Cardiac fibroblast (primary cell): ENCODE results near the gene PDE4D.

Experiments
- DNase-seq, 2 donors: peaks; one replicate each; pipeline versions ENCODE4 v3.0.0 to v3.0.0-alpha.2; 2010; ENCODE audit warnings: low read depth in 2 of 2
- H3K4me3 ChIP-seq, 2 donors: replicated peaks in 1 of 2; 1 replicate in 1 of 2; 2 replicates in 1 of 2; pipeline ENCODE4 v1.5.1; 2011; ENCODE audit warnings: low read depth in 2 of 2, low read length in 2 of 2, mild to moderate bottlenecking in 2 of 2, moderate library complexity in 1 of 2
- TF ChIP-seq, protein P1 (sequence below): IDR thresholded peaks from one replicate; pipeline ENCODE4 v1.5.1; 2011; ENCODE audit warnings: low read depth, mild to moderate bottlenecking, low read length, inconsistent platforms

The PDE4D gene

DNA sequence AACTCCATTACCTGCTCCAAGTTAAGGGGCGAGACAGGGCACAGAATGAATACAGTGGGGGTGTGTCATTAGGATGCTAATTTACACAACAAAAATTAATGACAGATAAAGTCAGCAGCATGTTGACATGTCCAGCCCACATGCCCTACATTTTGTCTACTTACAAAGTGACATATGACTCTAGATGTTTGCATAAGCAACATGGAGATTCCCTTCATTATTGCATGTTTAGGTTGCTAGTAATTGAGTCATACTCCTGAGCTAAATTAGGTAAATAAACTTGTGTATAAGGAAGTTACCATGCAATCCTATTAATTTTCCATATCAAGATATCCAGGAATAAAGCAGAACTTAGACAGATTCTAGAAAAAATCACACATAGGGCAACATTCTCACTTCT is 232.2 kb downstream of the PDE4D start:
- peak in 1 of 2 donors; percentile 23 for DNase-seq
- H3K4me3 ChIP-seq = no peak overlapping the region
- TF ChIP-seq, protein P1, sequence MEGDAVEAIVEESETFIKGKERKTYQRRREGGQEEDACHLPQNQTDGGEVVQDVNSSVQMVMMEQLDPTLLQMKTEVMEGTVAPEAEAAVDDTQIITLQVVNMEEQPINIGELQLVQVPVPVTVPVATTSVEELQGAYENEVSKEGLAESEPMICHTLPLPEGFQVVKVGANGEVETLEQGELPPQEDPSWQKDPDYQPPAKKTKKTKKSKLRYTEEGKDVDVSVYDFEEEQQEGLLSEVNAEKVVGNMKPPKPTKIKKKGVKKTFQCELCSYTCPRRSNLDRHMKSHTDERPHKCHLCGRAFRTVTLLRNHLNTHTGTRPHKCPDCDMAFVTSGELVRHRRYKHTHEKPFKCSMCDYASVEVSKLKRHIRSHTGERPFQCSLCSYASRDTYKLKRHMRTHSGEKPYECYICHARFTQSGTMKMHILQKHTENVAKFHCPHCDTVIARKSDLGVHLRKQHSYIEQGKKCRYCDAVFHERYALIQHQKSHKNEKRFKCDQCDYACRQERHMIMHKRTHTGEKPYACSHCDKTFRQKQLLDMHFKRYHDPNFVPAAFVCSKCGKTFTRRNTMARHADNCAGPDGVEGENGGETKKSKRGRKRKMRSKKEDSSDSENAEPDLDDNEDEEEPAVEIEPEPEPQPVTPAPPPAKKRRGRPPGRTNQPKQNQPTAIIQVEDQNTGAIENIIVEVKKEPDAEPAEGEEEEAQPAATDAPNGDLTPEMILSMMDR = no peak

DNA sequence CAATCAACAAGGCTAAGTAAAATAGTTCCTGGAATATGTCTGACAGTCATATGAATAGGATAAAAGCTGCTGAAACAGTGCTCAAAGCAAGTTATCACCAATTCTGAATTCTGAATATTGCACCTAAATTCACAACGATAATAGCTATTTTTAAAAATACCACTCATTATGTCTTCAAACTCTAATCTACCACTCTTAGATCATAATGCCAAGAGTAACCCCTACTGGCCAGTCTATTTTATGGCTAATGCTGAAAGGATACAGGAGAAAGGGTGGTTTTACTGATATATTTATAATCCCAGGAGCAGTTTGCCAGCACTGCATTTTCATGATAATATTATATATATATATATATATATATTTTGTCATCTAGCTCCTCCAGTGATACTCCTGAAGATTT is 232.8 kb downstream of the PDE4D start:
- TF ChIP-seq, protein P1 = peak; percentile 40
- DNase-seq = peak; percentile 53 to 59
- no peak overlapping the region for H3K4me3 ChIP-seq

DNA sequence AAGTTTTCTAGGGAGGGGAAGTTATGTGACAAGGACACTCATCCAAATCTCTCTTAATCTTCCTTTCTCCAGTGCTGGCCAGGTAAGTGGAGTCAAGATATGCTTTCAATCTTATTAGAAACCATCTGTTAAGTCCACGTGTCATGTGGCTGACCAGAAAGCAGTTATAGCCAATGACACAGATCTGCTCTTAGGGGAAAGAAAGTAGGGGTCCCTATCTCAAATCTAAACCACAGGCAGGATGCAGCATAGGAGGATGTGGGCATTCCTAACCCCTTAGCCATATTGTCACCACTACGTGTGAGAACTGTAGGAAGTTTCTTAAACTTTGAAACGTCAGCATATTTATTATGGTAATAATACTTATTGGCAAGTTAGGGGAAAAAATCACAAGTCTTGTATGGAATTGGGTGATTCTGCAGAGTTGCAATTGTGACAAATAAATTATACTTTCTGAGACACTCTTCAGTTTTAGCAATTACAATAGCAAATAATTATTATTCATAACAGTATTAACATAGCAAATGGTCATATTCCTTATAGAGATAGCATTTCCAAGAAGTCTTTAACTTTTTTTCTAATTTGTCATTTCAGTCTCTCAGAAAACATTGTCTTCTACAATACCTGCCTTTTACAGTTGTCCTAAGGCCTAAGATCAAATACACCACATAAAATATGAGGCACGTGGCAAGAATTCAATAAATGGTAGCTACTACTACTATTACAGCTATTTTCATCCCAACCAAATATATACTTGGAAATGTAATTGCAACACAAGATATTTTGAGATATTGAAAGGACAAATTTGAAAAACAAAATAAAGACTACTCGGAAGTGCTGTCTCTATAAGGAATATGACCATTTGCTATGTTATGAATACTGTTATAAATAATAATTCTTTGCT is 236.9 kb downstream of the PDE4D start:
- H3K4me3 ChIP-seq = no peak overlapping the region
- no peak for DNase-seq
- TF ChIP-seq, protein P1 = no peak

DNA sequence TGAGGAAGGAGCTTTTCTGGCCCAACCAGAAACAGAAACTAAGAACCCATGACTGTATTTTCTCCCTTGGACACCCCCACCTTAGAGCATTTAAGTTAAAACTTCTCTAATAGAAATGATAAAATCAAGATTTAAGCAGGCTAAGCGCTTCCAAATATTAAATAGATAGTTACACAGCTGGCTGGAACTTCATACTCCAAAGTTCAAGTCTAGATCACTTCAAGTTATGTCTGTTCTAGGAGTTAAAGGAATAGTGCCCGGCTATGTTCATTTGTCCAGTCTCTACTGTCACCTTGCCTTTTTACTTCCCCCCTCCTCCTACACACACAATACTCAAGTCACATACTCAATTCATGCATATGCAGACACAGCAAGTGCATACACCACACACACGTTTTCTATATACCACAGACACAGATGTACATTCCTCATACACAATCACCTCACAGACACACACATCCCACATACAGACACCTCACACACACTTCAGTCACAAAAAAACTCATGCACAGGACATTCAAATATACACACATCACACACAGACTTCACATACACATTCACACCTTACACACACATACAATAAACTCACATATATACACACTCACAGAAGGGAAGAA is 237.7 kb downstream of the PDE4D start:
- DNase-seq = no peak
- H3K4me3 ChIP-seq = no peak overlapping the region
- TF ChIP-seq, protein P1 = no peak

DNA sequence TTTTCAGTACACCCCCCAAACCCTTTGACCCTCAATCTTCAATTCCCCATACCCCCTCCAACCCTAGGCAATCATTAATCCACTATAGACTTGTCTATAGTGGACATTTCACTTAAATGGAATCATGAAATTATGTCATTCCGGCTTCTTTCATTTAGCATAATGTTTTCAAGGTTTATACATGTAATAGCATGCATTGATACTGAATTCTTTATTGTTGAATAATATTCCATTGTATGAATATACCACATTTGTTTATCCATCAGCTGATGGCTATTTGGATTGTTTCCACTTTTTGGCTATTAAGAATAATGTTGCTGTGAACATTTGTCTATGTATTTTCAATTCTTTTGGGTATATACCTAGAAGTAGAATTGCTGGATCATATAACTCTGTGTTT is 238.8 kb downstream of the PDE4D start:
- TF ChIP-seq, protein P1 = no peak
- no peak for DNase-seq
- no peak overlapping the region for H3K4me3 ChIP-seq

DNA sequence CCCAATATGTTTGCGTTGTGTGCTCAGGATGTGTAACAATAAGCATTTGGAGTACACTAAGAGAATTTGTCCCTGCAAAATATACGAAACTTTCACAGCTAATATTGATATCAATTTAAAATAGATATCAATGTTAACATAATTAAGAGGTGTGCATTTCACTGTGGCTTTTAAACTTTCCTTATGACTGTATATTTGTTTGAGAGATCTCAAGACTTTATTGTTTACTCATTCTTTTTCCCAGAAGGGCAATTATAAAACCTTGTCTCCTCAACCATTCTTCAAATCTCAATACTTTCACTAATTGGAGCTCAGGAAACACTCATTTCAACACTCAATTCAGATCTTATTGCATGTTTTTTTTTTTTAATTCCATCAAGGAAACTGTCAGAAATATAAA is 241.1 kb downstream of the PDE4D start:
- DNase-seq = no peak
- TF ChIP-seq, protein P1 = no peak
- no peak overlapping the region for H3K4me3 ChIP-seq
